DOHH2 (cell line): ENCODE results near the gene ZNF716.

Source experiments
- H3F3A ChIP-seq: fragments of 200-600 bp; sonication (generic), shearing (Covaris generic); 2 replicates; pipeline ENCODE4 v1.6.0; 2016; ENCODE audit warnings: antibody characterized with exemption, mild to moderate bottlenecking; ENCODE audit not compliant: control insufficient read depth, insufficient read depth
- H3K27ac ChIP-seq: fragments of 200-600 bp; sonication (generic); 2 replicates; pipeline ENCODE4 v1.5.1; 2014; ENCODE audit warnings: low read depth, mild to moderate bottlenecking, low read length, moderate library complexity
- H3K27me3 ChIP-seq: fragments of 200-600 bp; sonication (generic); 2 replicates; pipeline ENCODE4 v1.6.1; 2014; ENCODE audit warnings: mild to moderate bottlenecking, low read length, mixed read lengths; ENCODE audit not compliant: control insufficient read depth
- H3K36me3 ChIP-seq: fragments of 200-600 bp; sonication (generic); 2 replicates; pipeline ENCODE4 v1.6.1; 2014; ENCODE audit warnings: mild to moderate bottlenecking, low read length, moderate library complexity, mixed read lengths; ENCODE audit not compliant: control insufficient read depth
- H3K4me1 ChIP-seq: fragments of 200-600 bp; sonication (generic); 2 replicates; pipeline ENCODE4 v1.6.1; 2014; ENCODE audit warnings: mild to moderate bottlenecking, low read length, mixed read lengths; ENCODE audit not compliant: control insufficient read depth
- H3K4me2 ChIP-seq: fragments of 200-600 bp; sonication (generic); 2 replicates; pipeline ENCODE4 v1.6.0; 2014; ENCODE audit warnings: mild to moderate bottlenecking, low read length, moderate library complexity
- H3K4me3 ChIP-seq: fragments of 200-600 bp; sonication (generic); 2 replicates; pipeline ENCODE4 v1.5.1; 2014; ENCODE audit warnings: mild to moderate bottlenecking, low read length, mixed read lengths
- H3K79me2 ChIP-seq: fragments of 200-600 bp; sonication (generic); 2 replicates; pipeline ENCODE4 v1.6.1; 2014; ENCODE audit warnings: mild to moderate bottlenecking, low read length, mixed read lengths; ENCODE audit not compliant: control insufficient read depth
- H3K9me2 ChIP-seq: fragments of 200-600 bp; sonication (generic); replicated peaks from 2 replicates; pipeline ENCODE4 v1.6.1; 2014; ENCODE audit warnings: mild to moderate bottlenecking, low read length, mixed read lengths; ENCODE audit not compliant: control insufficient read depth
- H3K9me3 ChIP-seq: fragments of 200-600 bp; sonication (generic); 2 replicates; pipeline ENCODE4 v1.6.1; 2014; ENCODE audit warnings: antibody characterized with exemption, low read length, mixed read lengths; ENCODE audit not compliant: control insufficient read depth, insufficient read depth
- H4K20me1 ChIP-seq: fragments of 200-600 bp; sonication (generic); 2 replicates; pipeline ENCODE4 v1.6.0; 2014; ENCODE audit warnings: low read depth, mild to moderate bottlenecking, antibody characterized with exemption, low read length, moderate library complexity; ENCODE audit not compliant: control insufficient read depth, insufficient read depth
- EZH2phosphoT487 ChIP-seq: fragments of 200-600 bp; sonication (generic); IDR thresholded peaks from 2 replicates; pipeline ENCODE4 v1.6.1; 2017; ENCODE audit warnings: borderline replicate concordance, mild to moderate bottlenecking, antibody characterized with exemption, low read length, moderate library complexity, mixed read lengths
- TF ChIP-seq, protein P1 (sequence below): fragments of 200-600 bp; sonication (generic); IDR thresholded peaks from one replicate; pipeline ENCODE4 v1.5.1; 2014; ENCODE audit warnings: antibody characterized with exemption, mild to moderate bottlenecking, low read depth, low read length; ENCODE audit not compliant: poor library complexity, severe bottlenecking

The ZNF716 gene

DNA sequence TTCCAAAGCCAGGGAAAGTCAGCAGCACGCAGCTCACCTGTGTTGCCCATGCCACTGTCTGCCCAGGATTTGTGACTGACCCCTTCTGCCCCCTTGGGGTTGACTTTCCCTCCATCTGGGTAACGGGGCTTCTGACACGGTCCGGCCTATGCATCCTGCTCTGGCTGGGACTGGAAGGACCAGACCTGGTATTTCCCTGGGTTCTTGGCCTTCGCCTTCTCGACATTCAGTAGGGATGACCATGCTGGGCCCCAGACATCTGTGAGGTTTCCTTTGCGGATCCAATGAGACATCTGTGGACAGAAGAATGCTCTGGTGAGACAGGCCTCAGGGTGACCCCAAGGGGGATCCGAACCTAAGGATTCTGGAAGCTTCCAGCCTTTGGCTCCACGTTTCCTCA is 34.2 kb upstream of the ZNF716 start:
- no peaks in the 10 kb centered on the region for H3K36me3 ChIP-seq
- no peaks in the 10 kb centered on the region for H3K9me2 ChIP-seq
- H3K4me3 ChIP-seq = no peak overlapping the region
- H3K79me2 ChIP-seq = no peaks in the 10 kb centered on the region
- peaks cover 2% of the 10 kb centered on the region; the same call in 1 of the 2 replicates for H3K9me3 ChIP-seq
- H3K4me1 ChIP-seq = no peaks in the 10 kb centered on the region
- H3K27ac ChIP-seq = no peak overlapping the region
- H3F3A ChIP-seq = no peaks in the 10 kb centered on the region
- H3K4me2 ChIP-seq = no peak overlapping the region
- H3K27me3 ChIP-seq = no peaks in the 10 kb centered on the region
- no peak for TF ChIP-seq EZH2phosphoT487
- H4K20me1 ChIP-seq = no peaks in the 10 kb centered on the region

DNA sequence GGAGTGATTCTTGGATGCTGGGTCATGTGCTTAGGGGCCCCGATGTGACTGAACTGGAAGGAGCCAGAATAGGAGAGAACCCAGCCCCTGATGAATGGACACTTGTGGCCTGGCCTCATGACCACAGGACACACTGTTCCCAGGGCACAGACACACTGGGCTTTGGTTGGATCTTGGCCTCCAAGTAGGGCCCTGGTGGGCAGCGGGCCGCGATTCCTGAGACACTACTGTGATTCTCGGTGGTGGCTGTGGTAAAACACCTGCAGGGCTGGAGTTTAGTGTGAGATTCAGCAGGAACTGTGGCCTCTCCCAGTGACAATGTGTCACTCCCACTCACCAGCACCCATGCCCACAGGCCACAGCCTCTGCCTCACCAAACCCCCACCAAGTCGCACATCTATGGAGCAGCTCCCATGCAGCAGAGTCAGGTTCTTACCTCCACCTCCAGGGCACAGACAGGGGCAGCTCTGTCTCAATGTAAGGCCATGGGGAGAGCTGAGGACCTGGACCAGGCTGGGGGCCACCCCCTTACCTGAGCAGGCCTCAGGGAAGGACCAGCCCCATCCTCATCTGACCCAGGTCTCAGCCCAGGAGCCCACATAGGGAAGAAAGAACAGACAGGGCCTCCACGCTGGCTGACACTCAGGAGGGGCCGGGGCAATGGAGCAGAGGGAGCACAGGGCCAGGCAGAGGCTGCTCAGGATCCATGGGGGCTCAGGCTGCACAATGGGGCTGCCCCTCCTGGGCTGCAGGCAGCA is 33.2 kb upstream of the ZNF716 start:
- Histone ChIP-seq H3K79me2 (no peaks in the 10 kb centered on the region), H3K4me3 (no peak overlapping the region), H3K4me1 (no peaks in the 10 kb centered on the region), H4K20me1 (no peaks in the 10 kb centered on the region), H3K9me2 (no peaks in the 10 kb centered on the region), H3K4me2 (no peak overlapping the region), H3K36me3 (no peaks in the 10 kb centered on the region), H3K9me3 (peaks cover 2% of the 10 kb centered on the region; the same call in 1 of the 2 replicates), H3K27ac (no peak overlapping the region), H3K27me3 (no peaks in the 10 kb centered on the region), H3F3A (no peaks in the 10 kb centered on the region)
- TF ChIP-seq, protein P1, sequence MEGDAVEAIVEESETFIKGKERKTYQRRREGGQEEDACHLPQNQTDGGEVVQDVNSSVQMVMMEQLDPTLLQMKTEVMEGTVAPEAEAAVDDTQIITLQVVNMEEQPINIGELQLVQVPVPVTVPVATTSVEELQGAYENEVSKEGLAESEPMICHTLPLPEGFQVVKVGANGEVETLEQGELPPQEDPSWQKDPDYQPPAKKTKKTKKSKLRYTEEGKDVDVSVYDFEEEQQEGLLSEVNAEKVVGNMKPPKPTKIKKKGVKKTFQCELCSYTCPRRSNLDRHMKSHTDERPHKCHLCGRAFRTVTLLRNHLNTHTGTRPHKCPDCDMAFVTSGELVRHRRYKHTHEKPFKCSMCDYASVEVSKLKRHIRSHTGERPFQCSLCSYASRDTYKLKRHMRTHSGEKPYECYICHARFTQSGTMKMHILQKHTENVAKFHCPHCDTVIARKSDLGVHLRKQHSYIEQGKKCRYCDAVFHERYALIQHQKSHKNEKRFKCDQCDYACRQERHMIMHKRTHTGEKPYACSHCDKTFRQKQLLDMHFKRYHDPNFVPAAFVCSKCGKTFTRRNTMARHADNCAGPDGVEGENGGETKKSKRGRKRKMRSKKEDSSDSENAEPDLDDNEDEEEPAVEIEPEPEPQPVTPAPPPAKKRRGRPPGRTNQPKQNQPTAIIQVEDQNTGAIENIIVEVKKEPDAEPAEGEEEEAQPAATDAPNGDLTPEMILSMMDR = no peak
- no peak for TF ChIP-seq EZH2phosphoT487

DNA sequence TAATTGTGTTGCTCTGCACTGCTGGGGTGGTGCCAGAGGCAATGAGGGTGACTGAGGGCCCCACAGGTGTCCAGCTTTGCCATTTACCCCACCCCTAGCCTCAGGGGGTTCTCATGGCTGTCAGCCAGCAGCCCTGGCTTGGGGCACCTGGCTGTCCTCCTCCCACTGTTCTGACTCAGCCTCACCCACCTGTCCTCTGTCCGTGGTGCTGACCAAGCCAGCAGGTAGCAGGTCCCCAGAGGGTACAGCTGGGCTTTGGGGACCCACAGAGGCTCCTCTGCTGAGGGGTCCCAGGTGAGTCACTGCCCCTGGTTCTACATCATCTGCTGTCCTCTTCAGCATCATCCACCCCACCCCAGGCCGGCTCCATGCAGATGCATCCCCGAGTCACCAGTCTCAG is 32.2 kb upstream of the ZNF716 start:
- H3K9me3 ChIP-seq = peaks cover 2% of the 10 kb centered on the region; the same call in 1 of the 2 replicates
- H3K4me1 ChIP-seq = no peaks in the 10 kb centered on the region
- TF ChIP-seq EZH2phosphoT487 = no peak
- TF ChIP-seq, protein P1 = no peak

DNA sequence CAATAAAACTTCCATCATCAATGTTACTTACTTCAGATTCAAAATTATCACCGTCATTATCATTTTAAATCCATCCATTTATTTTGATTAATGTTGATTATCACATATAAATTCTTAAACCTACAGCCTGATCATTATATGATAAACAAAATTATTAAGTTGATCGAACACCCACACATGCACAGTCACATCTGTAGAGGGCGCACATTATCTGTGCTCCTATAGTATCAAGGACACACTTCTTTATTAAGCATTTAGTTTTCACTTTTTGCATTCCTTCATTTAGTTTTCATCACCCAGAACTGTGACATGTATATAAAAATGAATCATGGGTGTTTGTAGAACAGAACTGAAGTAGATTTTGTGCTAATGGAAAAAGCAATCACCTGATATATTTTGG is 26.2 kb upstream of the ZNF716 start:
- H3K27ac ChIP-seq = no peak overlapping the region
- H3K27me3 ChIP-seq = no peaks in the 10 kb centered on the region
- peaks cover 29% of the 10 kb centered on the region; the same call in 1 of the 2 replicates for H3K9me3 ChIP-seq
- H3K36me3 ChIP-seq = no peaks in the 10 kb centered on the region
- no peak overlapping the region for H3K4me2 ChIP-seq
- no peaks in the 10 kb centered on the region for H3K9me2 ChIP-seq
- H3K79me2 ChIP-seq = no peaks in the 10 kb centered on the region
- H3F3A ChIP-seq = no peaks in the 10 kb centered on the region
- no peak for TF ChIP-seq EZH2phosphoT487
- TF ChIP-seq, protein P1 = peak; percentile 33
- no peaks in the 10 kb centered on the region for H3K4me1 ChIP-seq
- no peaks in the 10 kb centered on the region for H4K20me1 ChIP-seq
- no peak overlapping the region for H3K4me3 ChIP-seq

More for the DNA sequence above, 32.2 kb upstream of the ZNF716 start:
- Histone ChIP-seq H3K27ac (no peak overlapping the region), H3K4me3 (no peak overlapping the region), H3K9me2 (no peaks in the 10 kb centered on the region), H3F3A (no peaks in the 10 kb centered on the region), H3K79me2 (no peaks in the 10 kb centered on the region), H3K27me3 (no peaks in the 10 kb centered on the region), H4K20me1 (no peaks in the 10 kb centered on the region), H3K4me2 (no peak overlapping the region), H3K36me3 (no peaks in the 10 kb centered on the region)
